Pancreas (tissue), 10 donors: ENCODE data around the gene MYL7. TPM values are rescaled to one million over a fixed set of nuclear protein-coding genes. Genes with fewer than 3 reads are reported as not detected.

Source experiments
- ATAC-seq, 4 donors: fragments of 200-7000 bp; cut with Tn5 transposase; one replicate each; pipeline versions ENCODE4 v1.8.0 to v1.9.1; 2020; ENCODE audit warnings: mild to moderate bottlenecking in 4 of 4, moderate library complexity in 4 of 4
- DNase-seq, 6 donors: peaks; one replicate each; pipeline ENCODE4 v3.0.0-alpha.2; 2020
- FAIRE-seq: peaks from 2 replicates; lab custom pipeline; 2012; peaks lifted over from hg19 to GRCh38; lab: Jason Lieb, UNC
- H3K27ac ChIP-seq, 4 donors: fragments of 200-600 bp; sonication (generic); 1 replicate in 3 of 4; 2 replicates in 1 of 4; pipeline versions ENCODE4 v1.5.0 to v1.8.0; 2020
- H3K27me3 ChIP-seq, 4 donors: fragments of 200-600 bp; one replicate each; pipeline ENCODE4 v1.8.0; 2021
- H3K36me3 ChIP-seq, 3 donors: fragments of 200-600 bp; sonication (generic) in 1 of 3; one replicate each; pipeline versions ENCODE4 v1.5.0 to v1.8.0; 2020 to 2021
- H3K4me1 ChIP-seq, 3 donors: fragments of 200-600 bp; one replicate each; pipeline ENCODE4 v1.8.0; 2021
- H3K4me3 ChIP-seq, 4 donors: fragments of 200-600 bp; sonication (generic) in 2 of 4; one replicate each; pipeline versions ENCODE4 v1.5.0 to v1.8.0; 2020 to 2021
- H3K9me3 ChIP-seq, 4 donors: fragments of 200-600 bp; one replicate each; pipeline ENCODE4 v1.8.0; 2021
- WGBS, 2 donors: extraction: QIAGEN DNeasy Blood & Tissue Kit; methylation state at CpG; one replicate each; pipeline ENCODE4 v1.1.7; 2013; 5-methylcytosine and 5-hydroxymethylcytosine counted together
- intact Hi-C, 3 donors: fragments of 100-400 bp; cut with DNase I; formaldehyde crosslinking; loops; one replicate each; pipeline versions ENCODE4 v1.11.1 to v1.14.2; 2022
- polyA plus RNA-seq, 2 donors: library from polyadenylated mRNA; stranded (reverse); fragments of 200-250 nt; gene quantifications; one replicate each; pipeline ENCODE4 v1.2.3, GENCODE V29; 2013
- total RNA-seq, 6 donors: library from RNA; stranded (reverse); fragmentation: NEBNext Ultra II Directional in 4 of 6; extraction: Animal tissue kit (Norgen Biotek cat#: 25700) in 4 of 6; gene quantifications; one replicate each; pipeline versions ENCODE4 v1.2.1 to v1.2.4, GENCODE V29; 2021 to 2023
- TF ChIP-seq, protein P1 (sequence below), 4 donors: fragments of 200-600 bp; sonication (generic) in 3 of 4; IDR thresholded peaks; one replicate each; pipeline versions ENCODE4 v1.5.0 to v1.8.0; 2021; ENCODE audit warnings: antibody characterized with exemption in 4 of 4
- donor health status: healthy with polysubstance abuse.
- donor health status: DM: no; HTN: no; CAD: no; lungs with moderate emphysema.
- donor health status: DM: no; HTN: no; CAD: no.
- donor health status: control.
- donor health status: control.
- donor health status: Bipolar disorder and iron deficiency.
- donor health status: DM: yes; HTN: yes; CAD: no.
- donor health status: DM: no; HTN: no; CAD: no.
- donor health status: DM: no; HTN: no; CAD: no.
- donor health status: DM: yes; HTN: yes; CAD: no.

The MYL7 gene
- total and polyA plus RNA-seq, 8 donors = 0.94 to 2.3 (median 1.9) TPM; not detected in 5

DNA sequence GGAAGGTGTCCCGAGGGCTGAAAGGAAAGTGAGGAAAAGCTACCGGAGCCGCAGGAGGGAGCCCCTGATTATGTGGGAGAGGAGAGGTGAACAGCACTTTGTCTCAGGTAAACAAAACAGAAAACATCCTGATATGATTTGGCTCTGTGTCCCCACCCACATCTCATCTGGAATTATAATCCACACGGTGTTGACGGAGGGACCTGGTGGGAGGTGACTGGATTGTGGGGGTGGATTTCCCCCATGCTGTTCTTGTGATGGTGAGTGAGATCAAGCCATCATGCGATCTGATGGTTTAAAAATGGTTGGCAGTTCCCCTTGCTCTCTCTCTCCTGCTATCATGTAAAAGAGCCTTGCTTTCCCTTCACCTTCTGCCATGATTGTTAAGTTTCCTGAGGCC is 20.7 kb downstream of the MYL7 start:
- DNase-seq = peak in 1 of 6 donors; percentile 2
- Histone ChIP-seq H3K27ac (no peak overlapping the region), H3K9me3 (no peaks in the 10 kb centered on the region), H3K27me3 (no peaks in the 10 kb centered on the region), H3K4me1 (peaks cover 5 to 8% (median 7%) of the 10 kb centered on the region in 3 donors), H3K4me3 (no peak overlapping the region), H3K36me3 (peaks cover 0 to 9% (median 3%) of the 10 kb centered on the region in 3 donors)
- ATAC-seq = no peak
- WGBS, 2 donors = 74 to 75% methylated on average over 6 of the region's 6 CpGs
- intact Hi-C loops = no loop called here
- TF ChIP-seq, protein P1, sequence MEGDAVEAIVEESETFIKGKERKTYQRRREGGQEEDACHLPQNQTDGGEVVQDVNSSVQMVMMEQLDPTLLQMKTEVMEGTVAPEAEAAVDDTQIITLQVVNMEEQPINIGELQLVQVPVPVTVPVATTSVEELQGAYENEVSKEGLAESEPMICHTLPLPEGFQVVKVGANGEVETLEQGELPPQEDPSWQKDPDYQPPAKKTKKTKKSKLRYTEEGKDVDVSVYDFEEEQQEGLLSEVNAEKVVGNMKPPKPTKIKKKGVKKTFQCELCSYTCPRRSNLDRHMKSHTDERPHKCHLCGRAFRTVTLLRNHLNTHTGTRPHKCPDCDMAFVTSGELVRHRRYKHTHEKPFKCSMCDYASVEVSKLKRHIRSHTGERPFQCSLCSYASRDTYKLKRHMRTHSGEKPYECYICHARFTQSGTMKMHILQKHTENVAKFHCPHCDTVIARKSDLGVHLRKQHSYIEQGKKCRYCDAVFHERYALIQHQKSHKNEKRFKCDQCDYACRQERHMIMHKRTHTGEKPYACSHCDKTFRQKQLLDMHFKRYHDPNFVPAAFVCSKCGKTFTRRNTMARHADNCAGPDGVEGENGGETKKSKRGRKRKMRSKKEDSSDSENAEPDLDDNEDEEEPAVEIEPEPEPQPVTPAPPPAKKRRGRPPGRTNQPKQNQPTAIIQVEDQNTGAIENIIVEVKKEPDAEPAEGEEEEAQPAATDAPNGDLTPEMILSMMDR (IDR thresholded peaks at IDR 0.05) = no peak
- FAIRE-seq = no peak

DNA sequence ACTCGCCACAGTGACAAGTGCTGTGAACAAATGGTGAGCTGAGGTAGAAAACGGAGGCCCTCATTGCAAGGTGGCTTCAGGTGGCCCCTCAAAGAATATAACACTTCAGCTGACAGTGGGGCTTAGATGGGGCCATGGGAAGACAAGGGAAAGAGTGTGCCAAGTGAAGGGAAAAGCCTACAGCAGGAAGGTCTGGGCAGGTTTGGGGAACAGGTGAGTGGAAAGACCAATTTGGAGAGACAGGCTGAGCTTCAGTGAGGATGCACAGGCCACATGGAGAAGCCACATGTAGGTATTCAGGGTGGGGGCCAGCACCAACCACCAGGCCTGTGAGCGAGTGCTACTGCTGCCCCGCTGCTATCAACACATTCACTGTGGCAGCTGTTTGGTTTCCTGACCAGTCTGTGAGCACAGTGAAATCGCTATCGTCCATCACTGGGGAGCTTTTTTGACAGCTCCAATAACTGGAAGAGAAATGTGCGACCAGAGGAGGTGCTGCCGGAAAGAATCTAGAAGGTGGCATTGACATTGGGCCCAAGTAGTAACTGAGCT is 21.2 kb downstream of the MYL7 start:
- H3K36me3 ChIP-seq = peaks cover 0 to 9% (median 3%) of the 10 kb centered on the region in 3 donors
- H3K27me3 ChIP-seq = no peaks in the 10 kb centered on the region
- intact Hi-C loops = no loop called here
- no peak overlapping the region for H3K4me3 ChIP-seq
- TF ChIP-seq, protein P1 (IDR thresholded peaks at IDR 0.05) = no peak
- no peaks in the 10 kb centered on the region for H3K9me3 ChIP-seq
- FAIRE-seq (no peak), ATAC-seq (no peak), DNase-seq (peak in 1 of 6 donors; percentile 19)
- H3K4me1 ChIP-seq = peaks cover 5 to 8% (median 7%) of the 10 kb centered on the region in 3 donors
- H3K27ac ChIP-seq = no peak overlapping the region
- WGBS, 2 donors = 48 to 49% methylated on average over 8 of the region's 8 CpGs

DNA sequence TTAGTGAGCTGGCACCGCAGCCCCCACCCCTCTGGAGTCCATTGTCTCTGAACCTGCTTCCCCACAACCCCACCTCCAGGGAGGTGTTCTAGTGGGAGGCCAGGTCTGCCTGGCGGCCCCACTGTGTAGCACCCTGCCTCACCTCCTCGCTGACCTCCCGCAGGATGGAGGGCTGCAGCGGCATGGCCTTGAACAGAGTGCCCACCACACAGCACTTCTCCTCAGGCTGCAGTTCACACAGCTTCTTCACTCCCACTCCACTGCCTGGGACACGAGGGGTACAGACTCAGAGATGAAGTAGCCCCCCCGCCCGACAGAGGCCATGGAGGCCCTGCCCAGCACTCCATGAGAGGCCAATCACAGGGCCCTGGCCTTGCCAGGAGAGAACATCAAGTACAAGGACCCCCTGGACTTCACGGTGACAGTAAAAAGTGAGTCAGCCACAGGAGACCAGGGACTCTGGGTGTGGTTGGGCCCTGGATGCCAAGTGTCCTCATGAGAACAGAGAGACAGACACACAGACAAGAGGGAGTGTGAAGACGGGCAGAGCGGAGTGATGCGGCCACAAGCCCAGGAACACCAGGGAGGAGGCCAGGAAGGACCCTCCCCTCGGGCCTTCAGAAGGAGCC is 23.2 kb downstream of the MYL7 start:
- H3K4me3 ChIP-seq = no peak overlapping the region
- intact Hi-C loops = no loop called here
- peak in 2 of 6 donors; percentile 44 to 48 for DNase-seq
- H3K27ac ChIP-seq = no peak overlapping the region
- H3K36me3 ChIP-seq = peaks cover 0 to 9% (median 3%) of the 10 kb centered on the region in 3 donors
- H3K9me3 ChIP-seq = no peaks in the 10 kb centered on the region
- TF ChIP-seq, protein P1 (IDR thresholded peaks at IDR 0.05) = no peak
- no peaks in the 10 kb centered on the region for H3K27me3 ChIP-seq
- ATAC-seq = no peak
- peaks cover 5 to 8% (median 6%) of the 10 kb centered on the region in 3 donors for H3K4me1 ChIP-seq
- 93% methylated on average over 13 of the region's 13 CpGs for WGBS, 2 donors
- FAIRE-seq = no peak

DNA sequence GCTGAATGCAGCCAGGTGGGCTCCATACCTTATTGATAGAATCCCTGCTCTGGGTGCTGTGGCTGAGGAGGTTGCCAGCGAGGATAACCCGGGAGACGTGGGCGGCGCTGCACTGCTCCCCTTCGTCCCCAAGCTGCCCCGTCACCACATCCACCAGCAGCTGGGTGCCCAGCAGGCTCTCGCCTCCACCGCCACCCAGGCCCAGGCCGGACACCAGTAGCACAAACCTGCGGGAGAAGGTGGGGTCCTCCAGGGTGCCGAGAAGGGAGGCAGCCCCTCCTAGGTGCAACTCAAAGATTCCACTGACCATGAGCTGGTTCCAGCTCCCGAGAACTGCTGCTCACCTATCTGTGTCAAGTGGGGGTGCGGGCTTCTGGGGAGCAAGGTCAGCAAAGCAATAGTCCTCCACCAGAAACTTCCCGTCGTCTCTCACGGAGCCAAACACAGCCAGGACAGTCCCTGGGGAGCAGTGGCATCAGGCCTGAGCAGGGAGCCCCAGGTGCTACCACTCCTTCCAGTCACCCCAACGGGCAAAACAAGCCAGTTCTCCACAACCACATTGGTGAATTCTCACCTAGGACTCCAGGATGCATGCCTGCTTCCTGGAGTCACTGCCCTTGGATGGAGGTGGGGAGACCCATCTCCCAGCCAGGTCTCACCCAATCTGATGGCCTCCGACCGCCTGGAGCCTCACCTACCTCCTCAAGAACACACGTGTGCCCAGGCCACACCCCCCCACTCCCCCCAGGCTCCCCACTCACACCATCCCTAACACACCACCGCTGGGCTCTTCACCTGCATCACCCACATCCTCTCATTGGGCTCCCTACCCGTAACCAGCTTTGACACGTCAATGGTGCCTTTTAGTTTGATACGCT is 24.1 kb downstream of the MYL7 start:
- TF ChIP-seq, protein P1 (IDR thresholded peaks at IDR 0.05) = no peak
- no peak overlapping the region for H3K4me3 ChIP-seq
- no peaks in the 10 kb centered on the region for H3K27me3 ChIP-seq
- intact Hi-C loops = no loop called here
- whole genome bisulfite sequencing, 2 donors = 93% methylated on average over 25 of the region's 25 CpGs
- ATAC-seq = no peak
- H3K4me1 ChIP-seq = peaks cover 0 to 4% (median 0%) of the 10 kb centered on the region in 3 donors
- peak in 2 of 6 donors; percentile 29 to 73 for DNase-seq
- no peak overlapping the region for H3K27ac ChIP-seq
- H3K36me3 ChIP-seq = peaks cover 0 to 9% (median 3%) of the 10 kb centered on the region in 3 donors
- no peak for FAIRE-seq
- no peaks in the 10 kb centered on the region for H3K9me3 ChIP-seq
